ENCODE data around the gene CFAP57.

Gene CFAP57

DNA sequence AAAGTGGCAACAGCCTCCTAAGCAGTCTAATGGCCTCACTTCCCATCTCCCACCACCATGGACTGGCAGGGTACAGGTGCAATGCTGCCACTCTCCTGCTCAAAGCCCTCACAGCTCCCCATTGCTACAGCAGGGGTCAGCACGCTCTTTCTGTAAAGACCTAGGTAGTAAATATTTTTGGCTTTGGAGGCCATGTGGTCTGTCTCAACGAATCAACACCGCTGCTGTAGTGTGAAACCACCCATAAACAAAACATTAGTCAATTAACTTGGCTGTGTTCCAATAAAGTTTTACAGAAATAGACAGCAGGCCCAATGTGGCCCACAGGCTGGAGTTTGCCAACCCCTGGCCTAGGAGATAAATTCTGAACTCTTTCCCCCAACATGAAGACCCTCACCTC is 53.0 kb downstream of the CFAP57 start:
- no peak for DNase-seq (ENCODE audit: low read depth in 2 of 2, low spot score in 1 of 2)

DNA sequence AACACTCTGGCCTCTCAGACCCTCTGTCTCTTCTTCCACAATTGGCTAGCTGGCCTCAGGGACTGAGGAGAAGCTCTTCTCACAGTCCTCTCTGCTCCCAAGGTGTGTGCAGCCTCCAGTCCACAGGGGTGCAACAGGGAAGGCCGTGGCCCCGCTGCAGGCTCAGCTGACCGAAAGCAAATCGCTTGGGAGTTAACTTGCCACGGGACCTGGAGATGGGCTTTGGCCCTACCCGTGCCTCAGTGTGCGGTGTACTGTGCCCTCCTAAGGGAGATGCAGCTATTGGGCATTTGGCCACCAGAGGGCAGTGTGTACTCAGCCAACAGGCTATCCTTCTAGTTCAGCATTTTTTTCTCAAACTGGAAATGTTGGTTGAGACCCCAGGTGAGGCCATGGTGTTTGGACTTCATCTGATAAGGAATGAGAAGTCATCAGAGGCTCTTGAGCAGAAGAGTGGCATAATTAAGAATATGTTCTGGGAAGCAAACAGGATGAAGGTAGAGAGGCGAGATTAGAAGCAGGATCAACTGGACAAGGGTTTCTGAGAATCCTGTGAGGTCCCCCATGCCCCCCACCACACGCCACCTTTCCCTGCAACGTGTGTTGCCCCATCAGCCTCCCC is 55.1 kb downstream of the CFAP57 start:
- DNase-seq (ENCODE audit: low read depth in 2 of 2, low spot score in 1 of 2), result peak; percentile 50 to 88

DNA sequence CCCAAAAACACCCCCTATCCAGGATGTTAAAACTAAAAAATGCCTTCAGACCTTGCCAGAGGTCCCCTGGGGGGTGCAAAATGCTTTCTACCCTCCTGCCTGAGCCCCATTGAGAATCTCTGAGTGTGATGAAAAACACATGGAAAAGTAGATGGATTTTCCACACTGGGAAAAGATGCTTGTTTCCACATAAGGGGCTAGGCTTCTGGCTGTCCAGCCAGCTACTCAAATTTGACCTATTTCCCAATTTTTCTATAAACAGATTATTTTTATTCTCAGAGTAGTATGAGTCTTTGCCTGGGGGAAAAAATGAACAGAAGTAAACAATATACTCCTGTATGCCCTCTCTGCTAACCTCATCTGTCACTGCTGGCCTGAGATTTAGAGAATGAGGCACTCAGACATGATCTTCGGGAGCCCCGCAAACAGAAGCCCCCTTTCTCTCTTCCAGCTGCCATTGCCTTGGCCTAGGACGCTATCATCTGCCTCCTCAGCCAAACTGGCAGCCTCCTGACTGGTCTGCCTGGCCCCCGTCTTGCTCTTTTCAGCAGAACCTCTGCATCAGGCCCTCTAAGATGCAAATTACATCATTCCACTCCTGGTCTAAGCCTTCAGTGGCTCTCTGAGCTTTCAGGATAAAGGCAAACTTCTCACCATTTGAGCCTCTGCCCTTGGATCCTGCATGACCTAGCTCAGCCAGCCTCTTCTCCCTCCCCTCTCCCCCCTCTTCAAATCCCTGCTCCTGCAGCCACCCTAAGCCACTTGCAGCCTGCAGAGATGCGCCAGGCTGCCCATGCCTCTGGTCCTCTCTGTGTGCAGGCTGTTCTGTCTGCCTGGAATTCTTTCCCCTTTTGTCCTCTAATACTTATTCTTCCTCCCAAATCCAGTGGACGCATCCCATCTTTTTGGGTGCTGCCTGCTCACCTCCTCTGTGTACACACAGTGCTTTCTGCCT is 58.0 kb downstream of the CFAP57 start:
- DNase-seq (ENCODE audit: low read depth in 2 of 2, low spot score in 1 of 2), result no peak

DNA sequence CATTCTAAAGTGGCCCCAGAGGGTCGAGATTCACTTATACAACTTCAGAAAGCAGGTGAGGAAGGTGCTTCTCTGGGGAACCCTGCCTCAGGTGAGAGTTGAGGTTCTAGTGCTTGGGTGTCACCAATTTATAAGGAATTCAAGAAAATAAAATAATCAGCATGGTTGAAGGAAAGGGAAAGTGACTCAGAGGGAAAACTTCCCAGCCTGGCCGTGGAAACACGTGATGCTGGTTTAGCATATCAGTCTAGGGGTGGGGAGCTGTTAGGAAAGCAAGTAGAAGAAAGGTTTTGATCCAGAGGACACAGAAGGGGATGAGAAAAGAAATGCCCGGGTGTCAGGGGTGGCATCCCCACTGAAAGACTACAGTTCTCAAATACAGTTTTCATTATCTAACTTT is 59.9 kb downstream of the CFAP57 start:
- no peak for DNase-seq (ENCODE audit: low read depth in 2 of 2, low spot score in 1 of 2)

DNA sequence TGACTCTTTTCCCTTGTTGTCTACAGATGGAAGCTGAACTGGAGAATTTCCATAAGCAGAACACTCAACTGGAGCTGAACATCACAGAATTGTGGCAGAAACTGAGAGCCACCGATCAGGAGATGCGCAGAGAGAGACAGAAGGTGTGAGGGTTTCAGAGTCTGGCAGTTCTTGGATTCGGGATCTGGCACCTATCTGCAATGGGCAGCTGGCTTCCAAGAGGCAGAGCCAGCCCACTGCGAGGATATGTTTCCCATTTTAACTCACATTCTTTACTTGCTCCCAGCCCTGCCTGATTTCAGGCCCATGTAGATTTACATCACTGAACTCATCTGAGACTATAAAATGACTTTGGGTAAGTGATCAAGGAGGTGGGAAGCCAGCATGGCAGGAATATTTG is 60.4 kb downstream of the CFAP57 start:
- no peak for DNase-seq (ENCODE audit: low read depth in 2 of 2, low spot score in 1 of 2)

DNA sequence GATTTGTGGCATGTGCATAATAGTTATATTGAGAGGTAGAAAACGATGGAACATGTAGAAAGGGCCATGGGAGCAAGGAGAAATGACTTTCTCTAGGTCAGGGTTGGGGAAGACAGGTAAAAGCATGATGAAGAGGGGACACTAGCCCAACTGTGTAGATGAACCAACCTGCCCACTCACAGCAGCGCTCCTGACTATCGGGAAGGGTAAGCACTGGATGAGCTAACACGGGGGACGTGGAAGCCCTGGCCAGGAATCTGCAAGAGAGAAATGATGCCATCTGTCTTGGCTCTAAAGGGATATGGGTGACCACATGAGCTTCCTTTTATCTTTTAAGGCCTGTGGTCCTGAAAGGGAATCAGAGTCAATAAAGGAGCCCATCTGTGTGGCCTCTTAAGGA is 61.5 kb downstream of the CFAP57 start:
- no peak for DNase-seq (ENCODE audit: low read depth in 2 of 2, low spot score in 1 of 2)

DNA sequence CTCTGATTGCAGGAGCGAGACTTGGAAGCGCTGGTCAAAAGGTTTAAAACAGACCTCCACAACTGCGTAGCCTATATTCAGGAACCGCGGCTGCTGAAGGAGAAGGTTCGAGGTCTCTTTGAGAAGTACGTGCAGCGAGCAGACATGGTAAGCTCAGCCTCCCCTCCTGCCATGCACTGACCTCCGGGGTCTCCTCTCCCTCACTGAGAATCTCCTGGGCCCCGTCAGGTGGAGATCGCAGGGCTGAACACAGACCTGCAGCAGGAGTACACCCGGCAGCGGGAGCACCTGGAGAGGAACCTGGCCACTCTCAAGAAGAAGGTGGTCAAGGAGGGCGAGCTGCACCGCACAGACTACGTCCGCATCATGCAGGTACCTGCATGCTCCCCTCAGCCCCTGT is 62.1 kb downstream of the CFAP57 start:
- no peak for DNase-seq (ENCODE audit: low read depth in 2 of 2, low spot score in 1 of 2)

DNA sequence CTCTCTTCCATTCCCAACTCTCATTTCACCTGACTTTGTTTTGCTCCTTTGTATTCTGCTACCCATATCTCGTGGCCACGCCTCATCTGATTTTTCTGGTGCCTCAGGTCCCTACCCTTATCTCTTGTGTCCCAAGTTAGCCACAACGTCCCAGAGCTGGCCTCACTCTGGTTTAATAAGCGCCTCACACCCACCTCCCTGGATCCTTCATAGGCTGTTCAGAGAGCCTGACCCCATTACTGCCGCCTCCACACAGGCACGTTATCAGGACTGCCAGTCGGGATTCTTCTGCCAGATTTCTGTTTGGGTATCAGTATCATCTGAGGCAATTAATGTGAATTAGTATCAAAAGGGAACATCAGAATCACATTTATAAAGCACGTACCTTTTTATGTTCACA is 62.9 kb downstream of the CFAP57 start:
- no peak for DNase-seq (ENCODE audit: low read depth in 2 of 2, low spot score in 1 of 2)

DNA sequence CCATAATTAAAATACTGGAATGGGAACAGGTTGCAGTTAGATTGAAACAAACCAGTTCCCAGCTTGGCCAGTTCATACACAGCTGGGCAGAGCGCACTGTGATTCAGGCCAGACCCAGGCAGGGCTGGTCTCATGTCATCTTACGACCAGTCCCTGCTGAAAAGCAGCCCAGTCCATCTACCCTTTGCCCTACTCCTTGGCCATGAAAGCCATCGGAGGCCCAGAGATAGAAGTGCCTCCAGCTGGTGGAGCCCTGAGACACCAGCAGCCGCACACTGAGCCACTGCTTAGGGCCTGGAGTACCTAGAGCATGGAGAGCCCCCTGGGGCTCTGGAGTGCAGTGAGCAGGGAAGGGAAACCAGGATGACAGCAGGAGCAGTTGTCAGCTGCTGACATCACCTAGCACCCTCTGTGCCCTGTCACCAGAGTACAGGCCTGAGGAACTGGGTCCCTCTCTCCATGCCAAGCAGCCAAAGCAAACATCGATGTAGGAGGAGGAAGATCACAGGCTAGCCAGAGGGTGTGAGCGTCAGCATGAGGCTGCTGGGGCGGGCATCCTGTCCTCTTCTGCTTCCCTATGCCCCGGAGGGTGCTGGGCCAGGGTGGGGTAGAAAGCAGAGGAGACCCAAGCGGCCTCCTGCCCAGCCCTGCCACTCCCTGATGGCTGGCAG is 63.5 kb downstream of the CFAP57 start:
- DNase-seq (ENCODE audit: low read depth in 2 of 2, low spot score in 1 of 2), result no peak

DNA sequence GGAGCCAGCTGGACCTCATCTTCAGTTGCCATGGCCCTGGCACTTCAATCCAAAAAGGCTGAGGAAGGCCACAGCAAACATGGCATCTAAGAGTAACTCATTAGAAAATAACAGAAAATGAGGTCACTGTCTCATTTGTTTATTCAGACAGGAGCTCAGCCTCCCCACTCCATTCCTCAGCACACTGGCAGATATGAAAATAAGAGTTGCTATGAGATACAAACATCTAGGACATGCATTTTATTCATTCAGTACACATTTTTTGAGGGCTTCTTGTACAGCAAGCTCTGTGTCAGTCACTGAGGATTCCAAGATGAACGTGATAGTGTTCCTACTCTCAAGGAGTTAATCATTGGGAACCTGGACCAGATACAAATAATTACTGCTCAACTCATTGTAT is 65.0 kb downstream of the CFAP57 start:
- no peak for DNase-seq (ENCODE audit: low read depth in 2 of 2, low spot score in 1 of 2)

DNA sequence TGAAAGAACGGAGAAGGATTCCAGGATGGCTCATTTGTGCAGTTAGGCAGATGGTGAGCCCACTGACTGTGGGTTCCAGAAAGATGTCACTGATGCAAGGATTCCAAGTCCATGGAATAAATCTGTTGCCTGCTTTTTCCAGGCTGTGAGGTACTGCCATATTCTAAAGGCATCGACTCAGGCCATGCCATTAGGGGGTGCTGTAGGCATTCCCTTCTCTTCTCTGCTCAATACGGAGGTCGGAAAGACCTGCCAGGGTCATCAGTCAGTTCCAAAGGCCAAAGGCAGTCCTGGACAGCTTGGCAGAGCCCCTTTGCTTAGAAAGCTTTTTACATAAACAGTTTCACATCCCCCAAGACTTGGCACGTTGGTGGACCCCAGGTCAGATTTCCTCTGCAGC is 66.0 kb downstream of the CFAP57 start:
- DNase-seq (ENCODE audit: low read depth in 2 of 2, low spot score in 1 of 2), result no peak

DNA sequence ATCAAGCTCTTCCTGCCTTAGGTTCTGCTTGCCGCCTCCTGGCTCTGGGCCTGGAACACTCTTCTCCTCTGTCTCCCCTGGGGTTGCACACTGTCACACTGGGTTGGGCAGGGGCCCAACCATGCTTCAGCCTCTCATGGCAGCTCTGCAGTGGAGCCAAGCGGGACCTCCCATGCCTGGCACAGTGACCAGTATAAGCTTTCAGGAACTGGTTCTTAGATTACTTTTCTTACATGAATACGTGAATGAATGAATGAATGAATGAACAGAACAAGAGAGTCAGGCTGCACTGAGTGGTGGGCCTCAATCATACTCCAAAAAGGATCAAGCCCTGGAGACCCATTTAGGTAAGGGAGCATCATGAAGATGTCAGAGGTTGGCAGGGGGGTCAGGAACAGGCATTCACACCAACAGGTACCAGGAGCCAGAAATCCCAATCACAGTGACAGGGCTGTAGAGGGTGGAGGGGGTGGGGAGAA is 66.9 kb downstream of the CFAP57 start:
- DNase-seq (ENCODE audit: low read depth in 2 of 2, low spot score in 1 of 2), result no peak

DNA sequence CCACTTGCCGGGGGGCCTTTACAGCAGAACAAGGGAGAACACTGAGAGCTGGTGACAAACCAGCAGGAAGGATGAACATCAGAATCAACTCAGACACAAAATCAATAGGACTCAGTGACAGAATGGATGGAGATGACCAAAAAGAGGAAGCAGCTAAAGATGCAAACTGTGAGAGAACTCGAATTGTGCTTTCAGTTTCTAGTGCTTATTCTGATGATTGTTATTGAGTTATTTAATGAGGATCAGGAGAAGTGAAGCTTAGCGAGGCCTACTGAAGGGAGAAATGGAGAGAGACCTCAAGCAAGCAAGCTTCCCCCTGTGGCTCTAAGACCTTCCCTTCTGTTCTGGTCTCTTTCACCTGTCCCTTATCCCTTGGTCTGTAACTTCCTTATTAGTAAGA is 67.4 kb downstream of the CFAP57 start:
- DNase-seq (ENCODE audit: low read depth in 2 of 2, low spot score in 1 of 2), result no peak

DNA sequence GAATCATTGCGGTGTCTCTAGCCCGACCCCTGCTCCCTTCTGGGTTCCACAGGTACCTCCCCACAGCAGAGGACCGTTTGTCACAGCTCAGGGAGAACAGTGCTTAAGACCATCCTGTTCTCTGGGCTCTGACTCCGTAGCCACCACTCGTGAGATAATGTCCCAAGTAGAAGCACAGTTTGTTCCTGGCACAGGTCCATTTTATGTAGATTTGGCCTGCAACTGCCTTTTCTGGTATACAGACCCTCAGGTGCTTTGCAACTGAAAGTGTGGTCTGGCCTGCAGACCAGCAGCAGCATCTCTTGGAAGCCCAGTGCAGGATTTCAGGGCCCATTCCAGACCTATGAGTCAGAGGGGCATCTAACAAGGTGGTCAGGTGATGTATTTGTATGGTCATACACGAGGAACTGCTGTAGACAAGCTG is 69.3 kb downstream of the CFAP57 start:
- DNase-seq (ENCODE audit: low read depth in 2 of 2, low spot score in 1 of 2), result no peak

DNA sequence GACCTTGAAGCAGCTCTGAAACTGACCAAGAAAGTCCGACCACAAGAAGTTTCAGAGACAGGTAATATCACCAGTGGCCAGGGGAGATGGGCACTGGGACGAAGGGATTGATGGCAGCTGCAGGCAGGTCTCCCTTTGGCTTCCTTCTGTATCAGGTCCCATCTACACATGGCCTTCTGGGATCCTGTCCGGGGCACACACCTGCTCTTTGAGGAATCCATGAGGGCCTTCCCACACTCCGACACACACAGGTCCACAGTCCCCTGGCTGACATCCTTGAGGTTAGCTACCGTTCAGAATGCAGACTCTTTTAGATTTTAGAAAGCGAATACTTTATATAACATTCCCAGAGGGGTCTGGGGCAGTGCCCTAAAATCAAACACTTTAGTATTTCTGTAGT is 71.2 kb downstream of the CFAP57 start:
- DNase-seq (ENCODE audit: low read depth in 2 of 2, low spot score in 1 of 2), result no peak

DNA sequence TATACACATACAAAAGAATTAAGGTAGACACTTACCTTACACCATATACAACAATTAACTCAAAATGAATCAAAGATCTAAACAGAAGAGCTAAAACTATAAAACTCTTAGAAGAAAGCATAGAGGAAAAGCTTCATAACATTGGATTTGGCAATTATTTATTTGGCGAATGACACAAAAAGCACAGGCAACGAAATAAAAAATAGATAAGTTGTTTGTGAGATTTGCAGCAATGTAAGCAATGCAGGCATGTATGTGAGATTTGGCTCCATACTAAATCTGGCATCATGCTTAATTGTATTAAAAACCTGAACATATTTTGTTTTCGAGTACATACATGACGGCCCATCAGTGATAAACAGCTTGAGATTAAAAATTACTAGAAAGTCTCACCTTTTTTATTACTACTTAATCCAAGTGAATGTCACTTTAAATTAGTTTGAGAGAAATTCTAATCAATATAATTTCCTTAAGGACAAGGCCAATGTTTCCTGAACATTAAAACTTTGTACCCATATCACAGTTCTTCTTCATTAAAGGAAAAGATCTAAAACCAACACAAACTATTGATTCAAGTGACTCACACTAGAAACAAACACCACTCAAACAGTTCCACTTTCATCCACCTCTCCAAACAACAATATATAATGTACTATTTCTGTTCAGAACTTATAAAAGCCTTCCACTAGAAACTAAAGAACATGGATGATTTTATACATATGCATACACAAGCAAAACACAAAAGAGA is 74.5 kb downstream of the CFAP57 start:
- DNase-seq (ENCODE audit: low read depth in 2 of 2, low spot score in 1 of 2), result no peak

DNA sequence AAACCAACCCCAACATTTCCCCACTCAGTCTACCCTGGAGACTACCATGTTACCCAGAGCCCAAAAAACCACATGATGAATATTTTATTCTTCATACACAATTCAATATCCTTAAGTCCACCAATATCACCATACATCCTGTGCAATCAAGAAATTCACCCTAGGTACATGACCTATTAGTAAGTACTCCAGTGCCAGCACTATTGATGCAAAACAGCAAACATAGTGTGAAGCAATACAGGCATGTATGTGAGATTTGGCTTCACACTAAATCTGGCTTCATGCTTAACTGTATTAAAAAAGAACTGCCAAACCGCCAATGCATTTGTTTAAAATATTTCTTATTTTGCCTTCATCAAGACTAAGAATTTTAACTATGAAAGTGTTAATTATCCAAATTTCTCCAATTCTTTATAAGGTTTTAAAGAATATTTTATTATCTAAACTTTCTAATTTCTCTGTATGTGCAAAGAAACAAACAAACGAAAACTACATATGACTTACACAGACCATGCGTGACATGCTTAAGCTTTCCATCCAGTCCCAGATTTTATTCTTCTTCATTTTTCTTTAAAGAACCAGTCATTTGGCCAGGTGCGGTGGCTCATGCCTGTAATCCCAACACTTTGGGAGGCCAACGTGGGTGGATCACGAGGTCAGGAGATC is 75.3 kb downstream of the CFAP57 start:
- no peak for DNase-seq (ENCODE audit: low read depth in 2 of 2, low spot score in 1 of 2)

DNA sequence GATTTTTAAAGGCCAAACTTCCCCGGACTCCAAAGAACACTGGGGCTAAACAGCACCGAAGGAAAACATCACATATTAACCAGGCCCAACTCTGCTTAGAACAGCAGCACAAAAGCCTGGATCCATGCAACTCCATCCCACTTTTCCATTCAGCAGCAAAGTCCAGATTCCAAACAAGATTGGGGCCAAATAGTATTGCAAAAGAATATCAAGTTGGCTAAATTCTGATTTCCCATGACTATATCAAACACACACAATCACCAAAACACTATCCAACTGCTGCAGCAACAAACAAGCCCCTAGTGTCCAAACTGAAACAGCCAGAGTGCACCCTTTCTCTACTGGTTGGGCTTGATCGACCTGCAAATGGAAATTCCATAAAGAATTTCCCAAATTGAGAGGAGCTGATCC is 78.2 kb downstream of the CFAP57 start:
- no peak for DNase-seq (ENCODE audit: low read depth in 2 of 2, low spot score in 1 of 2)

DNA sequence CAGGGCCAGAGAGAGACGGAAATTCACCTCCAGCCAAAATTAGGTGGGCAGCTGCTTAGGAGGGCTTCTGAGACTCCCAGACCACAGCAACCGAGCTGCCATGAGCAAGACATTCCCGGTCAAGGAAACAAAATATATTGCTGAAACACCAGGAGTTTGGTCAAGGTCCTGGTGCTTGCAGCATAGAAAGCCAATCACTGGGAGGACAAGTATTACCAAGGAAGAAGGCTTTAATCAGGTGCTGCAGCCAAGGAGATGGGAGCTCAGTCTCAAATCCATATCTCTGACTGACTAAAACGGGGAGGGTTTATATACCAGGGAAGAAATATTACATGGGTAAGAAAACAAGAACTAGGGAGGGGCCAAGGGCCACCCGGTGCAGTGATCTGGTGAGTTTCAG is 78.9 kb downstream of the CFAP57 start:
- no peak for DNase-seq (ENCODE audit: low read depth in 2 of 2, low spot score in 1 of 2)

DNA sequence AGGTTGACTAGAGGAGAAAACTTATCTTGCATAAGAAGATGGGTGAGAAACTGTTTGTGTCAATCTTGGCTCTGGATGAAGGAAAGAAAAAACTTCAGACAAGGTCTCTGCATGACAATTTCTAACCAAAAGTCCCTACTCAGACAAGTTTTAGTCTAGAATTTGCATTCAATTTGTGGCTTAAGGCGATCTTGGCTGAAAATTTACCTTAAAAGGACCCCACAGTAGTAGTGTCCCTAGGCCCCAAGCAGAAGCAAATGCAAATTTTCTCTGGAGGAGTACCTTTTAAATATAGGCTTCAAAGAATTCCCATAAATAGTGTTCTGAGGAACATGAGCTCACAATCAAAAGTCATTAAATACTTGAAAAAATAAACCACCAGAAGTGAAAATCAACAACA is 80.1 kb downstream of the CFAP57 start:
- DNase-seq (ENCODE audit: low read depth in 2 of 2, low spot score in 1 of 2), result no peak

DNA sequence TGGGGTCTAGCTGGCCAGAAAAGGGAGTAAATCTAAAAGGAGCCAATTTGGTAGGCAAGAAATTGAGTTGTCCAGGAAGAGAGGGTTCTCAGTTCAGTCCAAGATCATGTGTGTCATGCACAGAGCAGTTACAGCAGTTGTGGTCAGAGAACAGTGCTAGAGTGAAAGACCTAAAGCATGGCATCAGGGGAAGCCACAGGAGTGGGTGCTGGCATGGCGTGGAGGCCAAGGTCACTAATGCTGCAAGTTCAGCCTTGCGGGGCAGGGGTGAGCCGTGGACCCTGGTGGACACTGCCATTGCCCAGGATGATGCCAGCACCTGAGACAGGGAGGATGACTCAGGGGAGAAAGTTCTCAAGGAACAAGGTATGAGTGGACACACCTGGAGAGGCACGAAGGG is 81.0 kb downstream of the CFAP57 start:
- DNase-seq (ENCODE audit: low read depth in 2 of 2, low spot score in 1 of 2), result no peak
